Measurements from ENCODE around the gene MEGF9. TPM values are rescaled to one million over a fixed set of nuclear protein-coding genes. Genes with fewer than 3 reads are reported as not detected.
"Not testable (repeated sequence)": the region's sequence is repeated elsewhere in the genome, so short reads cannot be mapped to it uniquely, and the experiment has no call there.

MEGF9 gene
- 17.3 and 17.4 TPM in 2 replicates for total RNA-seq (2014; rRNA removed; shearing (Covaris generic))

DNA sequence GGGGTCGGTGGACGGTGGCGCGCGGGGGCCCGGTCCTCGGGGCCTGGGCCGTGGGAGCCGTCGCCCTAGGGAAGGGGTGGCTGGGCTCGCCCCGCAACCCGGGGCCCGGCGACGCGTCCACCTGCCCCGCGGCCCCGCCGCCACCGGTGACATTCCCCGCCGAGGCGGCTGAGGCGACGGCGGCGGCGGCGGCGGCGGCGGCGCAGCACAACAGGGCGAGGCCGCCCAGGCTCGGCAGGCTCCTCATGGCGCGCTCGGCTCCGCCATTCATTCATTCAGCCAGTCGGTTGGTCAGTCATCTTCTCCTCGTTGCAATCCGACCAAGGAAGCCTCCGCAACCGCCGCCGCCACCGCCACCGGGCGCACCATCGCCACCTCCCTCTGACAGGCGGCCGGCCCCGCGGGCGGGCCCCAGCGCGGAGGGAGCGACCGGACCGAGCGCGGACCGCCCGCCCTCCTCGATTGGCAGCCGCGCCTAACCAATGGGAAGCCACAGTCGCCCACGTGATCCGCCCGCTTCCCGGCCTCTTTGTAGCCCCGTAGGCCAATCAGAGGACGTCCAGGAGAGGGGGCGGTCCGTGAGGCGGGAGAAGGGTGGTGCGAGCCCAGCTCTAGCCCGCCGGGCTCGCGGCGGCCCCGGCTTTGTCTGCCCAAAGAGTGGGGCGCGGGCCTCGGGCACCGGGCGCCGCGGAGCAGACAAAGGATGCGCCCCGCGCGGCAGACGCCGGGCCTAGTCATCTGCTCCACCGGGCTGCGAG lies at the start of gene MEGF9:
MEGF9 (minus strand) TSS at position 383 of the 758 bp plus-strand sequence; CDS start at position 271, 112 bp downstream.
- DNase-seq (ENCODE audit: low spot score), result peak; percentile 97

DNA sequence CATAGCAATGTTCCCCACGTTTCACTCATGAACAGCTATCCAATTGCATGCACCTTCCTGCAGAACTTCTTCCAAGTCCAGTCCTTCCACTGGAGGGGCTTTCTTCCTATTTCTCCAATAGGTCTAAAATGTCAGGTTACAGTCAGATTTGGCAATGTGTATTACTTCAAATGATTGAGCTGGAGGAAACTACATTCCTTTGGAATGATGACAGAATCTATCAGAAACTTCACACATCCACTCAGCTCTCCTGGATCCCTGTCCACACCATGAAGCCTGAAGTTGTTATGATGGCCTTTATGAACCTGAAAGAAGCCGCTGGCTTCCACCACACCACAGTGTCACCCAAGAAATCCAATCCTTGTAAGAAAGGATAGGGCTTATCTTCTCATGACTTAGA lies 46.7 kb upstream of the MEGF9 start:
- DNase-seq (ENCODE audit: low spot score), result no peak

DNA sequence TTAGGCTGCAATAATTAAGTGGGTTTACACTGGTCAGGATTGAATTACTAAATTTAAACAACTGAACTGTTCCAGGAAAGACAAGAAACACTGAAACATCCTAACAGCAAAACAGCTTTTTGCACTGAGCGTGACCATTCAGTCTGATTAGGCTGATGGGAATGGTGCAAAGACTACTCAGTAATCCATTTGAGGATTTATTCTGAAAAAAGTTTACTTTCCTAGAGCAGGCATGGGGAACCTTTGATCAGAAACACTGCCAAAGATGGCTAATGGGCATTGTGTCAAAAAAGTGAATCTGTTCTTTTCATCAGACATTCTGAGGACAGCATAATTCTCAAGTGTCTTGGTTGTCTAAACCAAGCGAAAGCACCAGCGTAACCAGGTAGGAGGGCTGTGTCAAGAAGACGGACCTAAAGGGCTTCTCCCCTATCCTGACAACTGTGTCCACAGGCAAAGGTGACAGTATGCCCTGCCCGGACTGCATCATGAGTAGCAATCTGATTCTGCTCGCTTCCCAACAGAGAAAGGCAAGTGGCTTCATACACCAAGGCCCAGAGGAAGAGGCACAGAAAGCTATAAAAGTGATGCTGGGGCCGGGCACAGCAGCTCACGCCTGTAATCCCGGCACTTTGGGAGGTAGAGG lies 45.6 kb upstream of the MEGF9 start:
- DNase-seq (ENCODE audit: low spot score), result no peak

DNA sequence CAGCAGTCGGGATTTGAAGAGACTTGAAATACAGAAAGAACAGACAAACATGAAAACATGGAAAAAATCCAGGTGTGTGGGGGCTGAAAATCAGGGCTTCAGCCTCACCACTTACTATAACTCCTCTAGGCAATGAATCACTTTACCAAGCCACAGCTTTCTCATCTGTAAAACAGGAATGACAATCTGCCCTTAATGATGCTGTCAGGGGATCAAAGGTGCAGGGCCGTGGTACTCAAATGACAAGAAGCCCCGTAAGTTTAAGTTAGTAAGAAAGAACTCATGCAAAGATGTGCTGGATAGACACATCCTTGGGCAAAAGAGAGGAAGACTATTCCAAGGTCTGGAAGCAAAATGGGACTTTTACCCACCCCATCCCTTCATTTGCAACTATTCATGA lies 44.3 kb upstream of the MEGF9 start:
- DNase-seq (ENCODE audit: low spot score), result no peak

DNA sequence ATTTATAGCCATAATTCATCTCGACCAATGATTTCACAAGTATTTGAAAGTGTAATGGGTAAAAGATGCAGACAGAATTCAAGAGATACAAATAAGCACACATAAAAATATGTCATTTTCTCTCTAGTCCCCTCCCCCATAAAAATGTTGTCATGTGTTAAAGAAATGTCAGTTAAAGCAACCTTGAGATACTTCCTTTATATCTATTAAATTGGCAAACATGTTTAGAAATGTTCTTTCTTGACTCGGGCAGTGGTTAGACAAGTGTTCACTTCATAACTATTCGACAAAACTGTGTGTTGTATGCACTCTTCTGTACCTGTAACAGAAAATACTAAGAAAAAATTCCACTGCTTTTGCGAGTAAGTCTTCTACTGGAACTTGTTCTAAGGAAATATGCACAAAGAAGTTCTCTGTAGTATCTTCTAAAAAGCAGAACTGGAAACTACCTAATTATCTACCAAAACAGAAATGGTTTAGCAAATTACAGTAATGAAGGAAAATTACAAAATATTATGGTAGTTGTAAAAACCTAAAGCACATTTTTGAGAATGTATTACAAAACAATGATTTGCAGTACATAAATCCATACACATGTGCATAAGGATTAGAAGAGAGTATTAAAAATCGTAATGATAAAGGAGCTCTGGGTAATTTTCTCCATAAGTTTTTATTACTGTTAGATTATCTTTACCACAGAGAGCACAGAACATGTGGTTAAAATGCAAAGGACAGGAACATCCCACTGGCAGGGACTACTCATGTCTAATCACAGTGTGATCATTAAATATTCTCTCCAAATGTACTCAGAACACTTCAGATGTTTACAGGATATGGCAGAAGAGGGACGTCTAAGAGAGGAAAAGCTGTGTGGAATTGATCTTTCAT lies 43.0 kb upstream of the MEGF9 start:
- DNase-seq (ENCODE audit: low spot score), result no peak

DNA sequence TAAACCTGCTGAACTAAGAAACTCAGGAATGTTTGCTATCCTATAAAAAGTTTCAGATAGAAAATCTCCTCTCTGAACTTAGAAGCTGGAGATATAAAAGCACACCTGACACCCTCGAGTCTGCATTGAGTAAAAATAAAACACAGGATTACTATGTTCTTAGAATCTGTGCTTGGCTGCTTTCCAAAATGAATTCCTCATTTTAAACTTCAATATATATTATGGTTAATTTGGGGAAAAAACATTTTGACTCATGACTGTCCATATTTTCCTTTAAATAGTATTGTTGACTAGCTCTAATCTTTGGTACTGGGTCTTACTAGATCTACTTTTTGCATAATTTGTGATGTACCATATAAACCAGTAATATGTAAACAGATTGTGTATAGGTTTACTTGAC lies 42.3 kb upstream of the MEGF9 start:
- no peak for DNase-seq (ENCODE audit: low spot score)

DNA sequence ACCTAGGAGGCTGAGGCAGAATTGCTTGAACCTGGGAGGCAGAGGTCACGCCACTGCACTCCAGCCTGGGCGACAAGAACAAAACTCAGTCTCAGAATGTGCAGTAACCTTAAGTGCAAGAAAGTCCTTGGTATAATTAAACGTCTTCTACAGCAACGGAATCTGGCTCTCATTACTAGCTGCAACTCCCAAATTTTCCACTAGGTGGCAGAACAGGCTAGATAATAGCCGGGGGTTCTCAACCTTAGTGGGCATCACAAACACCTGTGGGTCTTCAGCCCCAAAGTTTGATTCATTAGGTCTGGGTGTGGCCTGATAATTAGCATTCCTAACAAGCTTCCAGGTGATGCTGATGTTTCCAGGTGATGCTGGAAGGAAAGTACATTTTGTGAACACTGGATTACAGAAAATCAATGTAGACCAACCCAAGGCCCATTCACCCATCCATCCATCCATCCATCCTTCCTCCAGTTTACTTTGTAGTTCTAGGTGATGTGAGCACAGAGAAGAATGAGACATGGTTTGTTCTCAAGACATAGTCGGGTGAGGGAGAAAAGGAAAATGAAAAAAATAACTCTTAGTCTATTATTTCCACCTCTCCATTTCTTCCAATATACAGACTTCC lies 41.7 kb upstream of the MEGF9 start:
- DNase-seq (ENCODE audit: low spot score), result peak; percentile 68

DNA sequence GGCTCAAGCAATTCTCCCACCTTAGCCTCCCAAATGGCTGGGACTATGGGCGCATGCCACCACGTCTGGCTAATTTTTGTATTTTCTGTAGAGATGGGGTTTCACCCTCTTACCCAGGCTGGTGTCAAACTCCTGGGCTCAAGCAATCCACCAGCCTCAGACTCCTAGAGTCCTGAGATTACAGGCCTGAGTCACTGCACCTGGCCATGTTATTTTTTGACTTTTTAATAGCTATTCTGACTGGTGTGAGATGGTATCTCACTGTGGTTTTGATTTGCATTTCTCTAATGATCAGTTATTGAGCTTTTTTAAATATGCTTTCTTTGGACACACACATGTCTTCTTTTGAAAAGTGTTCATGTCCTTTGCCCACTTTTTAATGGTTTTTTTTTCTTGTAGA lies 40.8 kb upstream of the MEGF9 start:
- DNase-seq (ENCODE audit: low spot score), result no peak

DNA sequence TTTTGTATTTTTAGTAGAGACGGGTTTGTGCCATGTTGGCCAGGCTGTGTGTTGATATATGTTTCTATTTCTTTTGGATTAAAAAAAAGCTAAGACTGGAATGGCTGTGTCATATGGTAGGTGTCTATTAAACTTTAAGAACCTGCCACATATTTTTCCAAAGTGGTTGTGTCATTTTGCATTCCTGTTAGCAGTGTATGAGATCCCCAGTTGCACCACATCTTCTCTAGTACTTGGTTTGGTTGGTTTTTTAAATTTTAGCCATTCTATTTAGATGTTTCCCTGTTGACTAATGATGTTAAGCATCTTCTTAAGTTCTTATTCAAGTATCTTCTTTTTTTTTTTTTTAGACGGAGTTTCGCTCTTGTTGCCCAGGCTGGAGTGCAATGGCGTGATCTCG lies 36.2 kb upstream of the MEGF9 start:
- DNase-seq (ENCODE audit: low spot score), result no peak

DNA sequence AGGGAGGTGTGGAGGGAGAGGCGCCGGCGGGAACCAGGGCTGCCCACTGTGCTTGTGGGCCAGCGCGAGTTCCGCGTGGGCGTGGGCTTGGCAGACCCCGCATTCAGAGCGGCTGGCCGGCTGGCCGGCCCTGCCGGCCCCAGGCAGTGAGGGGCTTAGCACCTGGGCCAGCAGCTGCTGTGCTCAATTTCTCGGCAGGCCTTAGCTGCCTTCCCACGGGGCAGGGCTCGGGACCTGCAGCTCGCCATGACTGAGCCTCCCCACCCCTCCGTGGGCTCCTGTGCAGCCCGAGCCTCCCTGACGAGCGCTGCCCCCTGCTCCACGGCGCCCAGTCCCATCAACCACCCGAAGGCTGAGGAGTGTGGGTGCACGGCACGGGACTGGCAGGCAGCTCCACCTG lies 32.1 kb upstream of the MEGF9 start:
- DNase-seq (ENCODE audit: low spot score), result not testable (repeated sequence)

DNA sequence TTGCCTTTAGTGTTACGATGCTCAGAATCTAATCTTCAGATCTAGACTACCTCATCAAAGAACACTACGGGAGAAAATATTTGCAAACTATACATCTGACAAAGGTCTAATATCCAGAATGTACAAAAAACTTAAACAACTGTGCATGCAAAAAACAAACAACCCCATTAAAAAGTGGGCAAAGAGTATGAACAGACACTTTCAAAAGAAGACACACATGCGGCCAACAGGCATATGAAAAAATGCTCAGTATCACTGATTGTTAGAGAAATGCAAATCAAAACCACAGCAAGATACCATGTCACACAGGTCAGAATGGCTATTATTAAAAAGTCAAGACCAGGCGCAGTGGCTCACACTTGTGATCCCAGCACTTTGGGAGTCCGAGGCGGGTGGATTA lies 31.0 kb upstream of the MEGF9 start:
- no peak for DNase-seq (ENCODE audit: low spot score)

DNA sequence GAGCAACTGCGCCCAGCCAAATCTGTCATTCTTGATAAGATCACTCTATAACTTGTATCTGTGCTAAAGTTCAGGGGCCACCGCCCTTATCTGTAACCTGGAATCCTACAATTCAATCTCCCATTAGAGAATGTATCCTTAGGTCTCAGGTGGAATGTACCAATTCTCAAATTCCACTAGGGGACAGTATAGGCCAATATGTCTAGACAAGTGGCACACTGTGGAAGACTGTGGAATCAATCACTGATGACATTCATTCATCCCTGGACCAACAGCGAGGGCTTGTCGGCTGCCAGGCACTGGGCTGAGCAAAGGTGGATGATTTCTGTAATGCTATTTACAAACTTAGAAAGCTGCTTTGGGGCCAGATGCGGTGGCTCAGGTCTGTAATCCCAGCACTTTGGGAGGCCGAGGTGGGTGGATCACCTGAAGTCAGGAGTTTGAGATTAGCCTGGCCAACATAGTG lies 28.7 kb upstream of the MEGF9 start:
- peak; percentile 38 for DNase-seq (ENCODE audit: low spot score)

DNA sequence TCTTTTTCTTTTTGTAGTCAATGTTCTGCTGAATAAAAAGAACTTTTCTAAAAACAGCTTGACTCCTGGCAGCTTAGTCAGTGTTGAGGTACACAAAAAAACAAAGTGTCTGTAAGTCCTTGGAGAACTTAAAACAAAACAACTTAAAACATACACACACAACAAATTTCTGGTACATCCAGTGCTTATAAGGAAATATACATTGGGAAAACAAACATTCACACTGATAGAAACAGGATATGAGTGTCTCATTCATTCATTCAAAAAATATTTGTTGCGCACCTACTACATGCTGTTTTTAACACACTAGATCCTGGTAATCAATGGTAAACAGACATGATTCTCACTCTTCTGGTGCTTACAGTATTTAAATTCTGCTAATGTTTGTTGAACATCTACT lies 27.4 kb upstream of the MEGF9 start:
- no peak for DNase-seq (ENCODE audit: low spot score)

DNA sequence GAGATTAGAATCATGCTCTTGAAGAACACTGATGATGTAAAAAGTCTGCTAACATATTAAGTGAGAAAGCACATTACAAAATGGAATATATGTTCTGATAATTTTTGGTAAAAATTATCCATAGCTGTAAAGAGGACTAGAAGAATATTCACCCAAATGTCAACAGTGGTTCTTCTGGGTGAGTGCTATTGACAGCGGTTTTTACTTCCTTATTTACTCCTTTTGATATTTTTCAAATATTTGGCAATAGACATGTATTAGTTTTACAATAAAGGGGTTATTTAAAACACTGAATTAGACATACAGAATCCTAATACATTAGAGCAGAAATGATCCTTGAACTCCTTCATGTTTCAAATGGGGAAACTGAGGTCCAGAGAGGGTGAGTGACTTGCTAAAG lies 26.9 kb upstream of the MEGF9 start:
- no peak for DNase-seq (ENCODE audit: low spot score)

DNA sequence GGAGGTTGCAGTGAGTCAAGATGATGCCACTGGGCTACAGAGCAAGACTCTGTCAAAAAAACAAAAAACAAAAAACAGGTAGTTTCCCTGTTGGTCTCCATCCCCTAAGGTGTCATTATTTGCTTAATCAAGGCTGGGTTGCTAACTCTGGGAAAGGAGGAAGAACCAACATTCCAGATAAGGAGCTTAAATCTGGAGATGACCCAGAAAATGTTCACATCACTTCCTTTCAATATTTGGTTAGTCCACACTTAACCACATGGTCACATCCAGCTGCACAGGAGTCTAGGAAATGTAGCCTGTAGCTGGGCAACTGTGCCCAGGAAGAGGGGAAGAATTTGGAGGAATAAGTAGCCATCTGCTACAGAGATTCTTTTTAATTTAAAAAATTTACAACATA lies 25.9 kb upstream of the MEGF9 start:
- peak; percentile 37 for DNase-seq (ENCODE audit: low spot score)

DNA sequence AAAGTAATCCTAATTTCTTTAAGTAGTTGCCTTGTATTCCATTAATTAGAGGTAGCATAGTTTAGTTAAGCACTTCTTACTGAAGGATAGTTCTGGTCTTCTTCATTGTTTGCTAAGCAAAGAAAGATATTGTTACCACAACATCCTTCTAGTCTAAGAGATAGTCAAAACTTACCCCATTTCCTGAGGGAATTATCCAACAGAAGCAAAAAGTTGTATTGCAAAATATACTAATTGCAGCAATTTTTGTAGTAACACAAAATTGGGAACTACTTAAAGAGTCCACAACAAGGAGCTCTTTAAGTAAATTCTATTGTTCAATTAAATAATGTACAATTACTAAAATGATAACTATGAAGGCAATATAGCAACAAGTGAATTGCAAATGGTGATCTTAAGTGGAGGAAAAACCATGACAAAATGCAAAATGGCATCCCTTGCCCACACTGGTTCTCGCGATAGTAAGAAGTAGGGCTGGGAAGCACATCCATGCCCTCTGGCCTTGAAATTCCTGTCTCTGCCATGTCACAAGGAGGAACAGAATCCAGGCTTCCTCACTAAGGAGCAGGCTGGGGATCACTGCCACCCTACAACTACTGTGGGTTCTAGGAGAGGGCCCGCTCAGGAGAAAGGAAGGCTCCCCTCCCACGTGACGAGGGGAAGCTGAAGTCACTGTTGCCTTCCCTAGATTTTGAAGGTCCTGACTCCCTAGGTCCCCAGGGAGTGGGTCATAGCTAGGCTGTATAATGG lies 23.3 kb upstream of the MEGF9 start:
- DNase-seq (ENCODE audit: low spot score), result no peak

DNA sequence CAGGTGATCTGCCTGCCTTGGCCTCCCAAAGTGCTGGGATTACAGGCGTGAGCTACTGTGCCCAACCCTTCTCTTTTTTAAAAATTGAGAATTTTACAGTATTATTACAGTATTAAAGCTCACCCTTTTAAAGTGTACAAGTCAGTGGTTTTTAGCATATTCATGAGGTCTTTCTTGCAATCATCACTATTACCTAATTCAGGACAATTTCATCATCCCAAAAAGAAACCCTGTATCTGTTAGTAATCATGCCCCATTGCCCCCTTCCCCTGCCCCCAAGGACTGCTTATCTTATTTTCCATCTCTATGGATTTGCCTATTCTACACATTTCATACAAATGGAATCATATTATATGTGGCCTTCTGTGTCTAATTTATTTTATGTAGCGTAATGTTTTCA lies 22.6 kb upstream of the MEGF9 start:
- no peak for DNase-seq (ENCODE audit: low spot score)

DNA sequence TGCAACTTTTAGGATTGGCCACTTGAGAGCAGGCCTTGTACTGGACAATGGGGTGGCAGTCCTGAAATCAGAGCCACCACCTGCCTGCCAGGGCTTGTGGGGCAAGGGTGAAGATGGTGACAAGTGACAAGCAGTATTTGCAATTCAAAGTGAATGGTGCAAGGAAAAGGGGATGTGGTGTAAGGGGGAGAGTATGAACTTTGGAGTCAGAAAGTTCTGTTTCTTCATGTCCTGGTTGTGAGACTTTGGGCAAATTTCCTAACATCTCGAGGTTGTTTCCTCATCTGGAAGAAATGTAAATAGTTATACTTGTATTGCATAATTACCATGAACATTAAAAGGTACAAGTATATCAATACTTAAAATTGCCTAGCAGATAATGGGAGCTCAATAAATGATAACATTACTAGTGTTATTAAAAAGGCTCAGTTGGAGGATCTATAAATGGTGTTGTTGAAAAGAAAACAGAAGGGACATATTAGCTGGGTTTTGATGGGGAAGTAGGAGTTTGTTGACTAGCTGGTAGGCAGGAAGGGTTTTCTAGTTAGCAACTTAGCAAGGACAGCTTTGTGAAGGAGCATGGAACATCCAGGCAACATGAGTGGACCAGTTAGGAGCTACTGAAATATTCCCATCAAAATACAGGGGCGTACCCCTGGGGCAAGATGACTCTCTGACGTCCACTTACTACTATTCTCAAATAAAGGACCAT lies 21.3 kb upstream of the MEGF9 start:
- DNase-seq (ENCODE audit: low spot score), result no peak

DNA sequence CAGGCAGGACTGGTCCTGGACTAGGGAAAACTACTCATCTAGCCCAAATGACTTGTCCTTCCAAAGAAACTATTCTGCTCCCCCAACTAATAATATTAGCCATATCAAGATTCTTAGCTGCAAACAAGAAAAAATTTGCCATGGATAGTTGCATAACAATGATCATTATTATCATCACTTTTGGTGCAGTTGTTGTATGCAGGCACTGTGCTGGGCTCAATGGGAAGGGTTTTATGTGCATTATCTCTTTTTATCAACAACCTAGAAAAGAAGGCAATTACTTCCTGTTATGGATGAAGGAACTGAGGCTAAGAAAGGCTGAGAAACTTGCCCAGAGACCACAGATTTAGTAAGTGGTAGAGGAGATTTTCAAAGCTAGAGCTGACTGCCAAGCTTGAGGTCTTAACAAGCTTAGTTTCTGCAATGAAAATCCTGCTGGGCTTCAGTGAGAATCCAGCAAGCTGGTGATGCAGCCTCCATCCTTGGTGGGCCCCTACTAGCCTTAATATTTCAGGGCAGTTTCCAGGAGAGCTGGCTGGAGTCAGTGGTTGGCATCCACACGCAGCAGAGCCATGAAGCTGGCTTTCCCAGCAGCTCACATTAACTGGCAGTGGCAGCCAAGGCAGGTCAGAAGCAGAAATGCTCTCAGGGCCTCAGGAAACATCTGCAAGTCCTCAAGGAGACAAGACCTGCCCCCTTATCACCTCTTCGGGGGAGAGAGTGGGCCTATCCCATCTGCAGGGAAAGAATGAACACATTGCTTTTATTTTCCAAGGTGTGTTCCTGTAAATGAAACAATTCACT lies 20.5 kb upstream of the MEGF9 start:
- DNase-seq (ENCODE audit: low spot score), result no peak

DNA sequence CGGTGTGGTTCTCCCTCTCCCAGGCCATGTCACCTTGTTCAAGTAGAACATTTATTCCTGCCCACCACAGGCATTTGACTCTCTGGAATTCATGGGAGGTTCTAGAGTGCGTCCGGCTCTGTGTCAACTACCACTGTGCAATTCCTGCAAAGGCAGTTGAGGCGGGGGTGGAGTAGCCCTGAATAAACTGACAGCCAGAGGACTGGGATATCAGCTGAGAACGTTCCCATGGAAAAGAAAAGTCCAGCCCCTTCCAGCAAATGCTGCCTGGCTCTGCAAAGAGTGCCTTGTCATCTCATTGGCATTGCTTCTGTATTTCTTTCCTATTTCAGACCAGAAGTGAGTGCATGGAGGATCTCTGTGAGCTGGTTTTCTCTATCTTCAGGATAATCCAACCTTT lies 18.9 kb upstream of the MEGF9 start:
- DNase-seq (ENCODE audit: low spot score), result no peak
